ENCODE data around the gene ZDHHC22. TPM values are rescaled to one million over a fixed set of nuclear protein-coding genes. Genes with fewer than 3 reads are reported as not detected.

The ZDHHC22 gene
- total and polyA plus RNA-seq, 12 donors = 0.06 to 1.2 (median 0.24) TPM; not detected in 7

- TF ChIP-seq POLR2A (IDR thresholded peaks at IDR 0.05) = no peak
- TF ChIP-seq, protein P1, sequence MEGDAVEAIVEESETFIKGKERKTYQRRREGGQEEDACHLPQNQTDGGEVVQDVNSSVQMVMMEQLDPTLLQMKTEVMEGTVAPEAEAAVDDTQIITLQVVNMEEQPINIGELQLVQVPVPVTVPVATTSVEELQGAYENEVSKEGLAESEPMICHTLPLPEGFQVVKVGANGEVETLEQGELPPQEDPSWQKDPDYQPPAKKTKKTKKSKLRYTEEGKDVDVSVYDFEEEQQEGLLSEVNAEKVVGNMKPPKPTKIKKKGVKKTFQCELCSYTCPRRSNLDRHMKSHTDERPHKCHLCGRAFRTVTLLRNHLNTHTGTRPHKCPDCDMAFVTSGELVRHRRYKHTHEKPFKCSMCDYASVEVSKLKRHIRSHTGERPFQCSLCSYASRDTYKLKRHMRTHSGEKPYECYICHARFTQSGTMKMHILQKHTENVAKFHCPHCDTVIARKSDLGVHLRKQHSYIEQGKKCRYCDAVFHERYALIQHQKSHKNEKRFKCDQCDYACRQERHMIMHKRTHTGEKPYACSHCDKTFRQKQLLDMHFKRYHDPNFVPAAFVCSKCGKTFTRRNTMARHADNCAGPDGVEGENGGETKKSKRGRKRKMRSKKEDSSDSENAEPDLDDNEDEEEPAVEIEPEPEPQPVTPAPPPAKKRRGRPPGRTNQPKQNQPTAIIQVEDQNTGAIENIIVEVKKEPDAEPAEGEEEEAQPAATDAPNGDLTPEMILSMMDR (IDR thresholded peaks at IDR 0.05) = no peak
- no peaks in the 10 kb centered on the region for H3K9me3 ChIP-seq (replicated peaks in 1 of 3)
- DNase-seq = no peak
- WGBS, 4 donors = 84 to 91% (median 90%) methylated on average over 7 to 8 of the region's 8 CpGs
- intact Hi-C loops (cut with DNase I) = no loop called here
- no peaks in the 10 kb centered on the region for H3K27me3 ChIP-seq
- no peaks in the 10 kb centered on the region for H3K36me3 ChIP-seq (replicated peaks in 1 of 2)
- H3K27ac ChIP-seq = no peak overlapping the region
- peaks cover 16 to 41% of the 10 kb centered on the region in 2 donors for H3K4me1 ChIP-seq (replicated peaks in 1 of 2)
- no peak overlapping the region for H3K4me3 ChIP-seq
These were observed 15.7 kb downstream of the ZDHHC22 start for GRCh38 chr14:77125823-77126325.

GRCh38 chr14:77125281-77125801 is 16.2 kb downstream of the ZDHHC22 start:
- Histone ChIP-seq H3K4me1 (replicated peaks in 1 of 2) (peaks cover 21 to 45% of the 10 kb centered on the region in 2 donors), H3K27me3 (no peaks in the 10 kb centered on the region), H3K27ac (no peak overlapping the region), H3K9me3 (replicated peaks in 1 of 3) (no peaks in the 10 kb centered on the region), H3K4me3 (peak overlapping the region in 1 of 4 donors; percentile 57), H3K36me3 (replicated peaks in 1 of 2) (no peaks in the 10 kb centered on the region)
- DNase-seq = peak in 2 of 7 donors; percentile 13 to 45
- 25 to 42% (median 37%) methylated on average over 14 to 30 of the region's 30 CpGs for WGBS, 4 donors
- intact Hi-C loops (cut with DNase I) = no loop called here
- no peak for TF ChIP-seq POLR2A (IDR thresholded peaks at IDR 0.05)
- TF ChIP-seq, protein P1 (IDR thresholded peaks at IDR 0.05) = peak in 1 of 6 experiments; percentile 13

GRCh38 chr14:77124345-77125280 is 17.0 kb downstream of the ZDHHC22 start:
- Histone ChIP-seq H3K4me1 (replicated peaks in 1 of 2) (peaks cover 22 to 45% of the 10 kb centered on the region in 2 donors), H3K4me3 (peak overlapping the region in 1 of 4 donors; percentile 57), H3K36me3 (replicated peaks in 1 of 2) (no peaks in the 10 kb centered on the region), H3K27me3 (no peaks in the 10 kb centered on the region), H3K9me3 (replicated peaks in 1 of 3) (no peaks in the 10 kb centered on the region), H3K27ac (no peak overlapping the region)
- intact Hi-C loops (cut with DNase I) = no loop called here
- TF ChIP-seq POLR2A (IDR thresholded peaks at IDR 0.05) = no peak
- TF ChIP-seq, protein P1 (IDR thresholded peaks at IDR 0.05) = peak in 3 of 6 experiments; percentile 55 to 85 (median 77)
- WGBS, 4 donors = 15 to 32% (median 19%) methylated on average over 27 to 73 of the region's 73 CpGs
- DNase-seq = peak; percentile 16 to 68 (median 46)

Measured in adrenal gland (tissue), 12 donors.